ENCODE data around the gene SPATA6. TPM values are rescaled to one million over a fixed set of nuclear protein-coding genes. Genes with fewer than 3 reads are reported as not detected.
"Not testable (repeated sequence)": the region's sequence is repeated elsewhere in the genome, so short reads cannot be mapped to it uniquely, and the experiment has no call there.

Gene SPATA6
- total RNA-seq, 4 donors from 2014 or later: 20.9 to 41.5 (median 34.0) TPM

DNA sequence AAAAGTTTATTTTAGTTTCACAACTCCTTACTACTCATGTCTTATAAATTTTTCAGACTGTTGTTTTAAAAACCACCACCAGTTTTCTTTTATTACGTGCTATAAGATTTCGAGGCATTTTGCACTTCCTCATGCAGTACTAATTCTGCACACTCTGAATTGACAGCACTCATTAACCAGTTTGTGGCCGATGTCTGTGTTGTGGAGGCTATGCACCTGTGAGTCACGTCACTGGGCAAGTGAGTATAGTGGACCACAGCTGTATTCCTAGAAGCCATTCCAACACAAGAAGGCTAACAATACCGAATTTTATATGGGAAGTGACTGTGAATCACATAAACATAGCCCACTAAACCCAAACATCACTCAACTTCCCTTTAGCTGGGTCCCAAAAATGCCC, 21.0 kb upstream of the SPATA6 start:
- H3K36me3 ChIP-seq: no peaks in the 10 kb centered on the region
- no peaks in the 10 kb centered on the region for H3K9me3 ChIP-seq
- no peak for DNase-seq
- H3K27me3 ChIP-seq: no peaks in the 10 kb centered on the region
- peaks cover 9 to 21% of the 10 kb centered on the region in 2 donors for H3K4me1 ChIP-seq
- 73 to 76% methylated on average over 5 of the region's 5 CpGs for WGBS, 2 donors
- H3K4me3 ChIP-seq (replicated peaks in 1 of 3): no peak overlapping the region
- TF ChIP-seq POLR2A (IDR thresholded peaks at IDR 0.05): no peak
- TF ChIP-seq, protein P1, sequence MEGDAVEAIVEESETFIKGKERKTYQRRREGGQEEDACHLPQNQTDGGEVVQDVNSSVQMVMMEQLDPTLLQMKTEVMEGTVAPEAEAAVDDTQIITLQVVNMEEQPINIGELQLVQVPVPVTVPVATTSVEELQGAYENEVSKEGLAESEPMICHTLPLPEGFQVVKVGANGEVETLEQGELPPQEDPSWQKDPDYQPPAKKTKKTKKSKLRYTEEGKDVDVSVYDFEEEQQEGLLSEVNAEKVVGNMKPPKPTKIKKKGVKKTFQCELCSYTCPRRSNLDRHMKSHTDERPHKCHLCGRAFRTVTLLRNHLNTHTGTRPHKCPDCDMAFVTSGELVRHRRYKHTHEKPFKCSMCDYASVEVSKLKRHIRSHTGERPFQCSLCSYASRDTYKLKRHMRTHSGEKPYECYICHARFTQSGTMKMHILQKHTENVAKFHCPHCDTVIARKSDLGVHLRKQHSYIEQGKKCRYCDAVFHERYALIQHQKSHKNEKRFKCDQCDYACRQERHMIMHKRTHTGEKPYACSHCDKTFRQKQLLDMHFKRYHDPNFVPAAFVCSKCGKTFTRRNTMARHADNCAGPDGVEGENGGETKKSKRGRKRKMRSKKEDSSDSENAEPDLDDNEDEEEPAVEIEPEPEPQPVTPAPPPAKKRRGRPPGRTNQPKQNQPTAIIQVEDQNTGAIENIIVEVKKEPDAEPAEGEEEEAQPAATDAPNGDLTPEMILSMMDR (IDR thresholded peaks at IDR 0.05): no peak
- no peak overlapping the region for H3K27ac ChIP-seq
- intact Hi-C loops (cut with DNase I): loop anchor here (10.0 kb wide), 1 partner anchor 138 kb away; no protein-coding TSS in a partner anchor

DNA sequence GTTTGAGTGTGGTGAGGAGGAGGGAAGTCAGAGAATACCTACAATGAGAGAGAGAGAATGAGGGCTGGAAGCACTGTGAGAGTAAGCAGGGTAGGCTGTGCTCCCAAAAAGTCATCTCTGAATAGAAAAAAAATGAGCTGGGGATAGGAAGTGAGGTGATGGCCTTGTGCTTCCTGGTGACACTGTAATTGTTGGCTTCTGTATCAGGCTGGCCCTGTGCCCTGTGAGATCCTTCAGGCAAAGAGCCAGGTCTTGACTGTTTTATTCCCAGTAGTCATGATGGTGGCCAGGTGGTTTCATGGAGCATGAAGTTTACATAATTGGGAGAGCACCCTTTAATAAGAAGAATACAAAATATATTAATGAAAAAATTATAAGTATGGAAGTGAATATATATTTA, 20.4 kb upstream of the SPATA6 start:
- no peak overlapping the region for H3K27ac ChIP-seq
- no peaks in the 10 kb centered on the region for H3K36me3 ChIP-seq
- no peaks in the 10 kb centered on the region for H3K9me3 ChIP-seq
- DNase-seq: peak; percentile 57 to 68
- intact Hi-C loops (cut with DNase I): loop anchor here (10.0 kb wide), 1 partner anchor 138 kb away; no protein-coding TSS in a partner anchor
- H3K27me3 ChIP-seq: no peaks in the 10 kb centered on the region
- H3K4me3 ChIP-seq (replicated peaks in 1 of 3): no peak overlapping the region
- TF ChIP-seq, protein P1 (IDR thresholded peaks at IDR 0.05): no peak
- no peak for TF ChIP-seq POLR2A (IDR thresholded peaks at IDR 0.05)
- H3K4me1 ChIP-seq: peaks cover 9 to 21% of the 10 kb centered on the region in 2 donors

DNA sequence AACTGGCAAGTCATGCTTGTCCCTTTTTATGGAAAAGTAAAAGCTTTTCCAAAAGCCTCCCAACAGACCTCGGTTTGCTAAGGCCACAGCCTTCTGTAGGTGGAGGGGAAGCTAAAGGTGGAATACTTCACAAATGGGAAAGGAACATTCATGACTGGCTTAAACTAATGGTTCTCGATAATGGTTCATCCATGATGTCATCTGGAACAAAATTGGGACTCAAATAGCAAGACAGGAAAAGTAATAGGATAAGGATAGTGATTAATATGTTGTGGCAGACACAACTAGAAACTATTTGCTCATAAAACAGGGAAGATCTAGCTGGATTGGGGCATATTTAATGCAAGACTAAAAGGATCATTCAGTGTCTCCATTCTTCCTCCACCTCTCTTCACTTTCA, 16.7 kb upstream of the SPATA6 start:
- Histone ChIP-seq H3K4me3 (replicated peaks in 1 of 3) (no peak overlapping the region), H3K27me3 (no peaks in the 10 kb centered on the region), H3K27ac (no peak overlapping the region), H3K4me1 (peaks cover 0 to 9% of the 10 kb centered on the region in 2 donors), H3K9me3 (no peaks in the 10 kb centered on the region), H3K36me3 (no peaks in the 10 kb centered on the region)
- intact Hi-C loops (cut with DNase I): no loop called here
- DNase-seq: no peak
- no peak for TF ChIP-seq POLR2A (IDR thresholded peaks at IDR 0.05)
- TF ChIP-seq, protein P1 (IDR thresholded peaks at IDR 0.05): no peak
- 81 to 87% methylated on average over 2 of the region's 2 CpGs for WGBS, 2 donors

DNA sequence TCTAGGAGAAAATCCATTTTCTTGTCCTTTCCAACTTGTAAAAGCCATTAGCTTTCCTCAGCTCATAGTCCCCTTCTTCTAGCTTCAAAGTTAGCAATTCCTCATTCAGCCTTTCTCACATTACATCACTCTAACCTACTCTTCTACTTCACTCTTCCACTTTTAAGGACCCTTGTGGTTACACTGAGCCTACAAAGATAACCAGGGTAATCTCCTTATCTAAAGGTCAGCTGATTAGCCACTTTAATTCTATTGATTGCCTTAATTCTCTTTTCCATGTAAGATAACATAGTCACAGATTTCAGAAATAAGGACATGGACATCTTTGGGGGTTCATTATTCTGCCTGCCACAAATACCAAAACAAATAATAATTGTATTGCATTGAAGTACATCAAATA, 8.5 kb upstream of the SPATA6 start:
- Histone ChIP-seq H3K4me1 (no peaks in the 10 kb centered on the region), H3K36me3 (no peaks in the 10 kb centered on the region), H3K9me3 (no peaks in the 10 kb centered on the region), H3K4me3 (replicated peaks in 1 of 3) (no peak overlapping the region), H3K27me3 (no peaks in the 10 kb centered on the region), H3K27ac (no peak overlapping the region)
- no peak for TF ChIP-seq POLR2A (IDR thresholded peaks at IDR 0.05)
- TF ChIP-seq, protein P1 (IDR thresholded peaks at IDR 0.05): no peak
- DNase-seq: no peak
- intact Hi-C loops (cut with DNase I): no loop called here

DNA sequence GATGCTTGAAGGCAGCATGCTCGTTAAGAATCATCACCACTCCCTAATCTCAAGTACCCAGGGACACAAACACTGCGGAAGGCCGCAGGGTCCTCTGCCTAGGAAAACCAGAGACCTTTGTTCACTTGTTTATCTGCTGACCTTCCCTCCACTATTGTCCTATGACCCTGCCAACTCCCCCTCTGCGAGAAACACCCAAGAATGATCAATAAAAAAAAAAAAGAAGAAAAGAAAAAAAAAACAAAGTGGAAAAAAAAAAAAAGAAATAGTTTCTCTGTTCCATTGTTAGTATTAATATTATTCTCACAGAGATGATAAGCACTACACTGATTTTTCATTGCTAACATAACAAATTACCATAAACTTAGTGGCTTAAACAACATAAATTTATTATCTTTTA, 8.0 kb upstream of the SPATA6 start:
- DNase-seq; H3K36me3 ChIP-seq; H3K4me3 ChIP-seq (replicated peaks in 1 of 3); H3K9me3 ChIP-seq; H3K27me3 ChIP-seq; intact Hi-C loops (cut with DNase I); H3K4me1 ChIP-seq; H3K27ac ChIP-seq: not testable (repeated sequence)
- WGBS, 2 donors: 29 to 68% methylated on average over 2 to 3 of the region's 4 CpGs

DNA sequence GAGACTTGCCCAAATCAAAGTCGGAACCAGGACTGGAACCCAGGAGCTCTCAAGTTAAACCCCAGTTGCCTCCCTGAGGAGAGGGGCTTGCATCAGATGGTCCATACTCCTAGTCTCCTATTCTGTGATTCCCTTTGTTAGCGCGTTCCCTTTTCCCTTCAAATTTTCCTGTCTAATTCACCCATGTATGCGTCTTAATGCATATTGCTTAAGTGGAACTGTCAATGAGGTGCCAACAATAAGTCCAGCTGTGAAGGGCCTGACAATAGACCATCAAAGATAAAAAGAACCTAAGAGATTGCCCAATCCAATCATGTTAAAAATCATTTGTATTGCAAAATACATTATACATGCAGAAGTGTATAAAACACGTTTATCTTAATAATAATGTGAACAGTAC, 634 bp upstream of the SPATA6 start:
- TF ChIP-seq POLR2A (IDR thresholded peaks at IDR 0.05): no peak
- TF ChIP-seq, protein P1 (IDR thresholded peaks at IDR 0.05): no peak
- H3K27ac ChIP-seq: peak overlapping the region; percentile 86
- H3K4me1 ChIP-seq: peaks cover 17 to 24% of the 10 kb centered on the region in 2 donors
- H3K9me3 ChIP-seq: no peaks in the 10 kb centered on the region
- intact Hi-C loops (cut with DNase I): no loop called here
- peak overlapping the region in 2 of 3 donors; percentile 65 to 71 for H3K4me3 ChIP-seq (replicated peaks in 1 of 3)
- WGBS, 2 donors: 52 to 67% methylated on average over 5 of the region's 5 CpGs
- no peak for DNase-seq
- H3K27me3 ChIP-seq: no peaks in the 10 kb centered on the region
- no peaks in the 10 kb centered on the region for H3K36me3 ChIP-seq
